HG02852 (cell line): ENCODE results near the gene C2.
"Not testable (repeated sequence)": the region's sequence is repeated elsewhere in the genome, so short reads cannot be mapped to it uniquely, and the experiment has no call there.

ENCODE experiments used
- ATAC-seq: cut with Tn5 transposase; IDR thresholded peaks from one replicate; pipeline ENCODE4 v1.9.1; 2021; ENCODE audit warnings: mild to moderate bottlenecking, moderate library complexity; ENCODE audit not compliant: unreplicated experiment

C2 gene

GRCh38 chr6:31920811-31921210 lies 6.7 kb upstream of the C2 start:
- ATAC-seq: no peak

GRCh38 chr6:31922942-31923341 lies 4.6 kb upstream of the C2 start:
- no peak for ATAC-seq

- no peak for ATAC-seq
Observed at GRCh38 chr6:31927863-31928671, 550 bp downstream of the C2 start.

- no peak for ATAC-seq
Observed at GRCh38 chr6:31928672-31928939, 1.1 kb downstream of the C2 start.

- no peak for ATAC-seq
Observed at GRCh38 chr6:31930962-31931361, 3.4 kb downstream of the C2 start.

GRCh38 chr6:31932137-31932536 lies 4.6 kb downstream of the C2 start:
- not testable (repeated sequence) for ATAC-seq

GRCh38 chr6:31933537-31933936 lies 6.0 kb downstream of the C2 start:
- no peak for ATAC-seq

GRCh38 chr6:31935021-31935420 lies 7.5 kb downstream of the C2 start:
- ATAC-seq: no peak

- no peak for ATAC-seq
Observed at GRCh38 chr6:31935823-31936222, 8.3 kb downstream of the C2 start.

GRCh38 chr6:31940256-31940664 lies 12.7 kb downstream of the C2 start:
- no peak for ATAC-seq

- ATAC-seq: no peak
Observed at GRCh38 chr6:31943742-31944141, 16.2 kb downstream of the C2 start.

GRCh38 chr6:31945154-31945506 lies 17.6 kb downstream of the C2 start:
- no peak for ATAC-seq

GRCh38 chr6:31945507-31946369 lies 18.2 kb downstream of the C2 start, which contains the start of gene CFB:
Gene CFB (plus strand): TSS chr6:31946095. CDS start chr6:31946222, 127 bp downstream.
- no peak for ATAC-seq

- no peak for ATAC-seq
Observed at GRCh38 chr6:31946370-31946885, 18.9 kb downstream of the C2 start.

GRCh38 chr6:31947070-31947675 lies 19.7 kb downstream of the C2 start:
- no peak for ATAC-seq

- ATAC-seq: no peak
Observed at GRCh38 chr6:31947864-31948263, 20.3 kb downstream of the C2 start.

- ATAC-seq: no peak
Observed at GRCh38 chr6:31948306-31948705, 20.8 kb downstream of the C2 start.

- no peak for ATAC-seq
Observed at GRCh38 chr6:31948753-31949413, 21.4 kb downstream of the C2 start.

- no peak for ATAC-seq
Observed at GRCh38 chr6:31949926-31950548, 22.5 kb downstream of the C2 start.

GRCh38 chr6:31952140-31952805 lies 24.8 kb downstream of the C2 start:
- no peak for ATAC-seq
